HEK293T (cell line): ENCODE results near the gene MRPL1.

Source experiments
- CTBP1 ChIP-seq: fragments of 450-650 bp; IDR thresholded peaks from 2 replicates; pipeline ENCODE4 v1.6.1; 2016; ENCODE audit warnings: borderline replicate concordance
- ELF4 ChIP-seq: fragments of 450-650 bp; IDR thresholded peaks from 2 replicates; pipeline ENCODE4 v1.6.1; 2017; ENCODE audit warnings: antibody characterized with exemption
- FOXK2 ChIP-seq: fragments of 450-650 bp; IDR thresholded peaks from 2 replicates; pipeline ENCODE4 v1.6.1; 2016; ENCODE audit warnings: mild to moderate bottlenecking
- LEF1 ChIP-seq: fragments of 450-650 bp; IDR thresholded peaks from 2 replicates; pipeline ENCODE4 v1.6.1; 2017; ENCODE audit warnings: mild to moderate bottlenecking, borderline replicate concordance
- SP1 ChIP-seq: fragments of 450-650 bp; IDR thresholded peaks from 2 replicates; pipeline ENCODE4 v1.6.1; 2017

DNA sequence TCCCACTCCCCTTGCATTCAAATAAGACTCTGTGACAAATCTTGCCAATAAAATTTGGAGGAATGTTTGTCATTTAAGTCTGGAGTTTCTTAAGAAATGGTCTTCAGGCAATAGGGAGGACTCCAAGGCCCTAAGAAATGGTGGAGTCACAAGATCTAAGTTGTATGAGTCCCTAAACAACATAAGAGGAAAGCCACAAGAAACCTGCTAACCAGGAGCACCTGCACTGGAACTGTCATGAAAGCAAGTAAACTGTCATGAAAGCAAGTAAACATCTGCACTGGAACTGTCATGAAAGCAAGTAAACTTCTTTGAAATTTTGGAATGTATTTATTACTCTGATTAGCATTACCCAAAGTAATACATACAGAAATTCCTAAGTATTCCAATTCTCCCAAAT, 47.0 kb upstream of the MRPL1 start:
- TF ChIP-seq LEF1 (no peak), FOXK2 (no peak), CTBP1 (no peak), SP1 (no peak), ELF4 (no peak)
